H1 (cell line): ENCODE measurements around the gene FHDC1. TPM values are rescaled to one million over a fixed set of nuclear protein-coding genes. Genes with fewer than 3 reads are reported as not detected.

ENCODE experiments used
- CTCF ChIA-PET: fragments of 300-600 bp; sonication (Branson Sonifier 250); formaldehyde crosslinking; loops from one replicate; lab custom pipeline; 2021; ENCODE audit not compliant: partially characterized antibody; lab: Charles Lee
- POLR2A ChIA-PET: fragments of 300-600 bp; sonication (Branson Sonifier 250); formaldehyde crosslinking; loops from one replicate; lab custom pipeline; 2021; ENCODE audit warnings: inconsistent platforms; ENCODE audit not compliant: partially characterized antibody; lab: Charles Lee
- DNase-seq, 2 experiments: peaks; one replicate each; pipeline versions ENCODE4 v3.0.0 to v3.0.0-alpha.2; 2010 to 2022; ENCODE audit warnings: low spot score in 2 of 2, low read depth in 1 of 2, mixed read lengths in 1 of 2
- FAIRE-seq: peaks from 2 replicates; lab custom pipeline; 2011; peaks lifted over from hg19 to GRCh38; lab: Jason Lieb, UNC
- H2AFZ ChIP-seq: 2 replicates; pipeline ENCODE4 v1.8.1; 2012; ENCODE audit warnings: low read length, inconsistent platforms
- H2AK5ac ChIP-seq: 2 replicates; pipeline ENCODE4 v1.6.1; 2013; ENCODE audit warnings: low read depth, low read length
- H2BK120ac ChIP-seq: replicated peaks from 2 replicates; pipeline ENCODE3; 2013; ENCODE audit warnings: low read depth, low read length, inconsistent platforms
- H2BK12ac ChIP-seq: 2 replicates; pipeline ENCODE4 v1.6.1; 2013; ENCODE audit warnings: low read depth, low read length
- H2BK15ac ChIP-seq: 2 replicates; pipeline ENCODE4 v1.6.1; 2013; ENCODE audit warnings: low read length
- H2BK20ac ChIP-seq: 2 replicates; pipeline ENCODE4 v1.6.1; 2013; ENCODE audit warnings: low read length
- H2BK5ac ChIP-seq: 2 replicates; pipeline ENCODE4 v1.6.1; 2013; ENCODE audit warnings: low read depth, low read length
- H3K14ac ChIP-seq: 2 replicates; pipeline ENCODE4 v1.6.1; 2013; ENCODE audit warnings: inconsistent platforms; ENCODE audit not compliant: insufficient read length
- H3K18ac ChIP-seq: 2 replicates; pipeline ENCODE4 v1.6.1; 2013; ENCODE audit warnings: low read length; ENCODE audit errors: extremely low read depth
- H3K23ac ChIP-seq: 2 replicates; pipeline ENCODE4 v1.6.1; 2013; ENCODE audit warnings: inconsistent platforms; ENCODE audit not compliant: insufficient read length
- H3K23me2 ChIP-seq: 2 replicates; pipeline ENCODE4 v1.6.1; 2013; ENCODE audit warnings: low read depth, low read length
- H3K27ac ChIP-seq: 2 replicates; pipeline ENCODE4 v1.6.1; 2011; ENCODE audit warnings: low read depth, low read length, inconsistent platforms
- H3K27me3 ChIP-seq, 4 experiments: replicated peaks in 1 of 4; 1 replicate in 1 of 4; 2 replicates in 3 of 4; pipeline versions ENCODE4 v1.6.1 to v1.8.1; 2011 to 2013; ENCODE audit warnings: low read length in 3 of 4, mild to moderate bottlenecking in 3 of 4, inconsistent platforms in 2 of 4, mixed read lengths in 2 of 4, moderate library complexity in 1 of 4; ENCODE audit not compliant: control insufficient read depth in 3 of 4, insufficient read depth in 3 of 4; ENCODE audit errors: extremely low read depth in 1 of 4
- H3K36me3 ChIP-seq, 4 experiments: 2 replicates each; pipeline versions ENCODE4 v1.6.1 to v1.8.1; 2011 to 2013; ENCODE audit warnings: mild to moderate bottlenecking in 4 of 4, low read length in 3 of 4, moderate library complexity in 2 of 4, control low read depth in 1 of 4, inconsistent platforms in 1 of 4; ENCODE audit not compliant: insufficient read depth in 4 of 4, control insufficient read depth in 2 of 4
- H3K4ac ChIP-seq: replicated peaks from 2 replicates; pipeline ENCODE3; 2013; ENCODE audit warnings: low read length, low read depth, mixed read lengths, inconsistent platforms; ENCODE audit not compliant: insufficient read length
- H3K4me1 ChIP-seq, 4 experiments: replicated peaks in 1 of 4; 1 replicate in 1 of 4; 2 replicates in 3 of 4; pipeline versions ENCODE4 v1.6.1 to v1.8.1; 2011 to 2013; ENCODE audit warnings: low read length in 3 of 4, inconsistent platforms in 2 of 4, mixed read lengths in 1 of 4; ENCODE audit not compliant: insufficient read depth in 4 of 4, control insufficient read depth in 3 of 4
- H3K4me2 ChIP-seq, 2 experiments: 2 replicates each; pipeline versions ENCODE4 v1.6.1 to v1.8.1; 2011 to 2013; ENCODE audit warnings: low read depth in 2 of 2, low read length in 2 of 2, control low read depth in 1 of 2, inconsistent platforms in 1 of 2, mild to moderate bottlenecking in 1 of 2; ENCODE audit not compliant: insufficient read depth in 1 of 2
- H3K4me3 ChIP-seq, 4 experiments: fragments of 200-600, 300-600 bp in 1 of 4; sonication (generic), shearing (Covaris generic), sonication (Bioruptor Twin) in 1 of 4; 2 replicates each; pipeline versions ENCODE4 v1.5.1 to v1.8.1; 2011 to 2016; ENCODE audit warnings: low read length in 4 of 4, low read depth in 3 of 4, control low read depth in 2 of 4, inconsistent platforms in 2 of 4, mild to moderate bottlenecking in 2 of 4, mixed read lengths in 1 of 4, moderate library complexity in 1 of 4; ENCODE audit not compliant: insufficient read depth in 2 of 4; ENCODE audit errors: extremely low read depth in 1 of 4
- H3K56ac ChIP-seq: replicated peaks from 2 replicates; pipeline ENCODE3; 2013; ENCODE audit warnings: low read depth, mild to moderate bottlenecking, mixed read lengths, low read length, inconsistent platforms; ENCODE audit not compliant: insufficient read length
- H3K79me1 ChIP-seq: 2 replicates; pipeline ENCODE4 v1.6.1; 2013; ENCODE audit warnings: low read depth, low read length, control low read depth
- H3K79me2 ChIP-seq, 2 experiments: 2 replicates each; pipeline versions ENCODE4 v1.6.1 to v1.8.1; 2012 to 2013; ENCODE audit warnings: low read length in 2 of 2, mild to moderate bottlenecking in 2 of 2, inconsistent platforms in 1 of 2; ENCODE audit not compliant: insufficient read depth in 2 of 2, control insufficient read depth in 1 of 2
- H3K9ac ChIP-seq, 4 experiments: replicated peaks in 1 of 4; 1 replicate in 1 of 4; 2 replicates in 3 of 4; pipeline versions ENCODE4 v1.6.1 to v1.8.1; 2011 to 2013; ENCODE audit warnings: low read depth in 3 of 4, low read length in 3 of 4, control low read depth in 2 of 4, mild to moderate bottlenecking in 2 of 4, moderate library complexity in 2 of 4, inconsistent platforms in 1 of 4; ENCODE audit errors: extremely low read depth in 1 of 4
- H3K9me3 ChIP-seq, 2 experiments: 2 replicates each; pipeline versions ENCODE4 v1.6.1 to v1.8.1; 2012 to 2013; ENCODE audit warnings: mild to moderate bottlenecking in 2 of 2, moderate library complexity in 2 of 2, control low read depth in 1 of 2, inconsistent platforms in 1 of 2, low read depth in 1 of 2, low read length in 1 of 2, mixed read lengths in 1 of 2; ENCODE audit not compliant: insufficient read depth in 2 of 2
- H4K20me1 ChIP-seq, 2 experiments: replicated peaks in 1 of 2; 2 replicates each; pipeline versions ENCODE3 to v1.8.1; 2011 to 2013; ENCODE audit warnings: inconsistent platforms in 2 of 2, low read length in 2 of 2, mild to moderate bottlenecking in 1 of 2; ENCODE audit not compliant: insufficient read depth in 2 of 2, control insufficient read depth in 1 of 2
- H4K5ac ChIP-seq: 2 replicates; pipeline ENCODE4 v1.6.1; 2013; ENCODE audit warnings: low read length, low read depth, mixed read lengths, inconsistent platforms; ENCODE audit not compliant: insufficient read length
- H4K8ac ChIP-seq: 2 replicates; pipeline ENCODE4 v1.8.0; 2013; ENCODE audit warnings: mild to moderate bottlenecking, moderate library complexity, low read length, inconsistent platforms; ENCODE audit not compliant: insufficient read depth; ENCODE audit errors: extremely low read depth
- H4K91ac ChIP-seq: replicated peaks from 2 replicates; pipeline ENCODE3; 2013; ENCODE audit warnings: low read length, mixed read lengths, inconsistent platforms; ENCODE audit not compliant: insufficient read length
- ASH2L ChIP-seq: fragments of 200-600, 300-600 bp; sonication (generic); IDR thresholded peaks from one replicate; pipeline ENCODE4 v1.7.1; 2017; ENCODE audit warnings: low read length
- ATF2 ChIP-seq: IDR thresholded peaks from 2 replicates; pipeline ENCODE4 v1.6.1; 2012; ENCODE audit warnings: low read length, inconsistent platforms
- CHD2 ChIP-seq: IDR thresholded peaks from 2 replicates; pipeline ENCODE4 v1.6.1; 2012; ENCODE audit warnings: low read length, improper control_type of control experiment
- HDAC6 ChIP-seq: IDR thresholded peaks from one replicate; pipeline ENCODE4 v1.7.1; 2012; ENCODE audit warnings: low read depth, mild to moderate bottlenecking, inconsistent platforms, low read length, moderate library complexity
- JUND ChIP-seq: IDR thresholded peaks from 2 replicates; pipeline ENCODE4 v1.6.1; 2011; ENCODE audit warnings: mild to moderate bottlenecking, improper control_type of control experiment, low read length
- KDM4A ChIP-seq: IDR thresholded peaks from one replicate; pipeline ENCODE4 v1.7.1; 2012; ENCODE audit warnings: low read depth, mild to moderate bottlenecking, moderate library complexity, low read length, inconsistent platforms; ENCODE audit not compliant: severe bottlenecking
- NRF1 ChIP-seq: IDR thresholded peaks from 2 replicates; pipeline ENCODE4 v1.6.1; 2011; ENCODE audit warnings: mild to moderate bottlenecking, low read depth, low read length, improper control_type of control experiment
- RAD21 ChIP-seq, 2 experiments: IDR thresholded peaks in 1 of 2; conservative IDR thresholded peaks in 1 of 2; 2 replicates each; pipeline ENCODE4 v1.6.1; 2011; ENCODE audit warnings: low read depth in 2 of 2, low read length in 2 of 2, improper control_type of control experiment in 1 of 2, inconsistent platforms in 1 of 2, mild to moderate bottlenecking in 1 of 2, moderate library complexity in 1 of 2
- SIRT6 ChIP-seq: IDR thresholded peaks from one replicate; pipeline ENCODE4 v1.7.1; 2012; ENCODE audit warnings: low read length, inconsistent platforms
- SP1 ChIP-seq: IDR thresholded peaks from 2 replicates; pipeline ENCODE4 v1.6.1; 2011; ENCODE audit warnings: low read depth, low read length
- SP2 ChIP-seq: IDR thresholded peaks from 2 replicates; pipeline ENCODE4 v1.6.1; 2012; ENCODE audit warnings: mild to moderate bottlenecking, low read length, inconsistent platforms
- WGBS, 2 experiments: shearing (Covaris generic) in 1 of 2; methylation state at CpG; one replicate each; pipeline versions ENCODE4 v1.1.6 to v1.1.7; 2013 to 2015; ENCODE audit warnings: low lambda C conversion rate in 2 of 2, mixed read lengths in 2 of 2, inconsistent platforms in 1 of 2, low coverage in 1 of 2, missing lambda C conversion rate in 1 of 2; ENCODE audit not compliant: insufficient replicate concordance in 2 of 2, insufficient coverage in 1 of 2, insufficient read length in 1 of 2; ENCODE audit errors: extremely low coverage in 1 of 2, missing lambda C conversion rate in 1 of 2; 5-methylcytosine and 5-hydroxymethylcytosine counted together
- polyA plus RNA-seq, 7 experiments: library from polyadenylated mRNA; depleted of rRNA in 3 of 7; stranded (reverse) in 5 of 7; unstranded in 2 of 7; fragments of >200 nt in 5 of 7; fragments of 200-250 nt in 2 of 7; gene quantifications; 1 replicate in 5 of 7; 2 replicates in 1 of 7; 4 replicates in 1 of 7; pipeline versions ENCODE4 v1.2.1 to v1.2.3, GENCODE V29; 2011 to 2013; ENCODE audit warnings: missing spikeins in 2 of 7, mixed read lengths in 2 of 7
- total RNA-seq: library from RNA; stranded (reverse); fragmentation: NEBNext Ultra II Directional; extraction: Animal tissue kit (Norgen Biotek cat#: 25700); gene quantifications from 2 replicates; pipeline ENCODE4 v1.2.1, GENCODE V29; 2021

The FHDC1 gene
- total and polyA plus RNA-seq, 2 of the 8 experiments (the other 6 are each of a cell fraction or from before 2014, with no cell fraction given), result 6.4 to 28.6 TPM

DNA sequence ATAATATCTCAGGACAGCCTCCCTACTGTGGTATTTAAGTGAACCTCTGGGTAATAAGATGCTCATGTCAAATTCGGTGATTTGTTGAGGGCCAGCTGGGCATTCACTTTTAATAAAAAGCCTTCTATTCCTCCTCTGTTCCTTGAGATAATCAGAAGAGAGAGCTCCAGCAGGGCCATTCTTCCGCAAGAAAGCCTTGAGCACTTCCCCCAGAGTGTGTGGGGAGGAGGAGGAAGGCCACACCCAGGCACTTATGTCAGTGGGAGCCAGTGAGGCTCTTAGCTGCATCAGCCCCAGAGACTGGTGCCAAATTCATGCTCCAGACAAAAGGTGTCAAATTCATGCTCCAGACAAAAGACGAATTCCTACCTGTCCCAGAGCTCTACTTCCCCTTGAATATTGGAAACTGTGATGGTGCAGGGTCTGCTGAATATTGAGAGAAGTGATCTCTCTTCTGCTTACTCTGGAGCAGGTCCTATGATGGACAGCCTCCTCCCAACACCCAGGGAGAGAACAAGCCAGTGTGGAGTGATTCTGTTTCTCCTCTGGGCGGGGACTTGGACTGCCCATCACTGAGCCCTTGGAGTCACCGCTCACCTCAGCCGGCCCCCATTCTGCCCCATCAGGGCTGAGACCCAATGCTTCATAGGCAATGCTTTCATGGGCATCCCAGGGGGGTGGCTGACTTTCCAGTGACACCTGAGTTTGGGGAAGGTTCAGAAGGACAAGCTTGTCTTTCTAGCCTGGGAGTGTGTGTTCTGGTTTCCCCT lies 68.1 kb downstream of the FHDC1 start:
- H3K9me3 ChIP-seq, result no peaks in the 10 kb centered on the region
- no peak for FAIRE-seq
- H3K36me3 ChIP-seq, result no peaks in the 10 kb centered on the region
- no peak overlapping the region for H2BK15ac ChIP-seq
- H3K27ac ChIP-seq, result no peak overlapping the region
- DNase-seq, result no peak
- no peak overlapping the region for H4K91ac ChIP-seq
- H4K8ac ChIP-seq, result no peak overlapping the region
- no peaks in the 10 kb centered on the region; a peak in 1 of 7 replicates for H3K27me3 ChIP-seq
- H2AFZ ChIP-seq, result no peak overlapping the region
- H3K14ac ChIP-seq, result no peak overlapping the region
- 80% methylated on average over 5 of the region's 6 CpGs; no CpG with 5 or more reads in 1 of the 2 experiments for WGBS, 2 experiments
- ChIA-PET CTCF (interaction anchor here (0.9 to 2.3 kb wide), 6 partner anchors 10 to 124 kb away, joined by 3 to 9 read pairs (median 4); no protein-coding TSS in a partner anchor), POLR2A (interaction anchor here (1.3 to 1.6 kb wide), 2 partner anchors 10 to 12 kb away, joined by 4 read pairs; no protein-coding TSS in a partner anchor)
- no peak overlapping the region for H3K4me3 ChIP-seq
- peaks cover 0 to 15% (median 6%) of the 10 kb centered on the region in 4 experiments; a peak in 6 of 7 replicates for H3K4me1 ChIP-seq
- H2AK5ac ChIP-seq, result no peak overlapping the region
- no peak overlapping the region for H3K9ac ChIP-seq
- no peak overlapping the region for H2BK5ac ChIP-seq
- H2BK20ac ChIP-seq, result 0 out of 2 replicates have a peak overlapping the region, but pooled peaks have one; percentile 23
- H2BK120ac ChIP-seq, result no peak overlapping the region
- no peaks in the 10 kb centered on the region for H3K79me1 ChIP-seq
- no peak overlapping the region for H4K5ac ChIP-seq
- no peak overlapping the region for H2BK12ac ChIP-seq
- H3K79me2 ChIP-seq, result no peaks in the 10 kb centered on the region
- H3K56ac ChIP-seq, result no peak overlapping the region
- H3K4me2 ChIP-seq, result no peak overlapping the region
- H3K4ac ChIP-seq, result no peak overlapping the region
- H3K23ac ChIP-seq, result no peak overlapping the region
- H3K23me2 ChIP-seq, result no peaks in the 10 kb centered on the region
- no peaks in the 10 kb centered on the region for H4K20me1 ChIP-seq
- H3K18ac ChIP-seq, result no peak overlapping the region
- TF ChIP-seq SP1 (no peak), ASH2L (no peak), JUND (no peak), SP2 (no peak), ATF2 (no peak), KDM4A (no peak), NRF1 (no peak), RAD21 (IDR thresholded peaks at IDR 0.05 in 1 of 2, conservative IDR thresholded peaks at IDR 0.05 in 1 of 2; ENCODE audit: low read depth in 2 of 2, low read length in 2 of 2) (no peak), CHD2 (no peak), SIRT6 (no peak), HDAC6 (no peak)
